GM21528 (cell line): ENCODE results near the gene NANOS3.
A peak's percentile ranks its signal among the peaks of the same experiment; 100 is the strongest.

Experiments used
- ATAC-seq: cut with Tn5 transposase; IDR thresholded peaks from one replicate; pipeline ENCODE4 v1.9.1; 2021; ENCODE audit warnings: mild to moderate bottlenecking, moderate library complexity; ENCODE audit not compliant: unreplicated experiment, low FRiP score

Gene NANOS3

GRCh38 chr19:13861714-13862531, 15.0 kb upstream of the NANOS3 start:
- peak; percentile 54 for ATAC-seq

- no peak for ATAC-seq
Observed at GRCh38 chr19:13864046-13864666, 12.8 kb upstream of the NANOS3 start.

GRCh38 chr19:13864667-13865570, 12.0 kb upstream of the NANOS3 start:
- ATAC-seq = no peak

- ATAC-seq = no peak
Observed at GRCh38 chr19:13865571-13866462, 11.1 kb upstream of the NANOS3 start.

- ATAC-seq = no peak
Observed at GRCh38 chr19:13866463-13867046, 10.4 kb upstream of the NANOS3 start.

- no peak for ATAC-seq
Observed at GRCh38 chr19:13868663-13869062, 8.3 kb upstream of the NANOS3 start.

- ATAC-seq = no peak
Observed at GRCh38 chr19:13869281-13869680, 7.7 kb upstream of the NANOS3 start.

- ATAC-seq = no peak
Observed at GRCh38 chr19:13870873-13871272, 6.1 kb upstream of the NANOS3 start.

GRCh38 chr19:13872339-13872694, 4.6 kb upstream of the NANOS3 start:
- no peak for ATAC-seq

GRCh38 chr19:13872695-13873389, 4.1 kb upstream of the NANOS3 start:
- ATAC-seq = no peak

GRCh38 chr19:13873834-13874515, 3.0 kb upstream of the NANOS3 start:
- ATAC-seq = no peak

GRCh38 chr19:13875824-13876223, 1.1 kb upstream of the NANOS3 start:
- no peak for ATAC-seq

- no peak for ATAC-seq
Observed at GRCh38 chr19:13877303-13877702, 369 bp downstream of the NANOS3 start.

- peak; percentile 72 for ATAC-seq
Observed at GRCh38 chr19:13880059-13881043, 3.4 kb downstream of the NANOS3 start.

GRCh38 chr19:13881251-13881691, 4.3 kb downstream of the NANOS3 start:
- ATAC-seq = no peak

GRCh38 chr19:13881692-13882418, 4.9 kb downstream of the NANOS3 start:
- no peak for ATAC-seq

- no peak for ATAC-seq
Observed at GRCh38 chr19:13882419-13882795, 5.5 kb downstream of the NANOS3 start.
